Measurements from ENCODE around the gene PDZD8.

The PDZD8 gene, protein sequence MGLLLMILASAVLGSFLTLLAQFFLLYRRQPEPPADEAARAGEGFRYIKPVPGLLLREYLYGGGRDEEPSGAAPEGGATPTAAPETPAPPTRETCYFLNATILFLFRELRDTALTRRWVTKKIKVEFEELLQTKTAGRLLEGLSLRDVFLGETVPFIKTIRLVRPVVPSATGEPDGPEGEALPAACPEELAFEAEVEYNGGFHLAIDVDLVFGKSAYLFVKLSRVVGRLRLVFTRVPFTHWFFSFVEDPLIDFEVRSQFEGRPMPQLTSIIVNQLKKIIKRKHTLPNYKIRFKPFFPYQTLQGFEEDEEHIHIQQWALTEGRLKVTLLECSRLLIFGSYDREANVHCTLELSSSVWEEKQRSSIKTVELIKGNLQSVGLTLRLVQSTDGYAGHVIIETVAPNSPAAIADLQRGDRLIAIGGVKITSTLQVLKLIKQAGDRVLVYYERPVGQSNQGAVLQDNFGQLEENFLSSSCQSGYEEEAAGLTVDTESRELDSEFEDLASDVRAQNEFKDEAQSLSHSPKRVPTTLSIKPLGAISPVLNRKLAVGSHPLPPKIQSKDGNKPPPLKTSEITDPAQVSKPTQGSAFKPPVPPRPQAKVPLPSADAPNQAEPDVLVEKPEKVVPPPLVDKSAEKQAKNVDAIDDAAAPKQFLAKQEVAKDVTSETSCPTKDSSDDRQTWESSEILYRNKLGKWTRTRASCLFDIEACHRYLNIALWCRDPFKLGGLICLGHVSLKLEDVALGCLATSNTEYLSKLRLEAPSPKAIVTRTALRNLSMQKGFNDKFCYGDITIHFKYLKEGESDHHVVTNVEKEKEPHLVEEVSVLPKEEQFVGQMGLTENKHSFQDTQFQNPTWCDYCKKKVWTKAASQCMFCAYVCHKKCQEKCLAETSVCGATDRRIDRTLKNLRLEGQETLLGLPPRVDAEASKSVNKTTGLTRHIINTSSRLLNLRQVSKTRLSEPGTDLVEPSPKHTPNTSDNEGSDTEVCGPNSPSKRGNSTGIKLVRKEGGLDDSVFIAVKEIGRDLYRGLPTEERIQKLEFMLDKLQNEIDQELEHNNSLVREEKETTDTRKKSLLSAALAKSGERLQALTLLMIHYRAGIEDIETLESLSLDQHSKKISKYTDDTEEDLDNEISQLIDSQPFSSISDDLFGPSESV

GRCh38 chr10:117375360-117376178 lies at the start of gene PDZD8:
PDZD8 (minus strand) TSS chr10:117375440; CDS start chr10:117375227, 213 bp downstream.
- DNase-seq: peak; percentile 40

DNA sequence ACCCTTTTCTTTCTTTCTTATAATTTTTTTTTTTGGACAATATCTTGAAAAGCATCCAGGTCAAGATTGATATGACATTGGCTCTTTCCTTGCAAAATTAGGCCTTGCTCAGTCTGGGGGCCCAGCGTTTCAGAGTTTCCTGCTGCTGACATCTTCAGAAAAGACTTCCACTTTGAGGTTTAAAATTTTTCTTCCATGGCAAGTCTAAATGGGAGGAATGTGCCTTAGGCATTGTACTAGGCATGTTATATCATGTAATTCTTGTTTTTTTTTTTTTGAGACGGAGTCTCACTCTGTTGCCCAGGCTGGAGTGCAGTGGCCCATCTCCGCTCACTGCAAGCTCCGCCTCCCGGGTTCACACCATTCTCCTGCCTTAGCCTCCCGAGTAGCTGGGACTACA lies 48.9 kb upstream of the PDZD8 start:
- no peak for DNase-seq

- DNase-seq: no peak
These were observed 46.7 kb upstream of the PDZD8 start for GRCh38 chr10:117421985-117422384.

- DNase-seq: no peak
These were observed 45.5 kb upstream of the PDZD8 start for GRCh38 chr10:117420768-117421167.

DNA sequence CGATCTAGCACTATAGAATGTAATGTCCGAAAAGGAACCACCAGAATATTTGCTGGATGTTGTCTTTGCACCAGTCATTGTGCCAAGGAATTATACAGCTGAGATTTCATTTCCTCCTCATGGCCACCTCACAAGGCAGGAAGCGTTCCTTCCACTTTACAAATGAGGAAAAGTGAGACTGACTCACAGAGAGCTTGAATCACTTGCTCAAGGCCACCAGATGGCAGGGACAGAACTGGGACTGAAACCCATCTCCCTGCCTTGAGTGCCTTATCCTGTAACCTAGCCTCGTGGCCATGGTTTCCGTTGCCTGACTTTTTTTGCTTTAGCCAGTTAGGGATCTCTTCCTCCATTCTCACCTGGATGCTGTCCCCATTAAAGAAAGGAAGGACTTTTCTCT lies 44.7 kb upstream of the PDZD8 start:
- DNase-seq: no peak

DNA sequence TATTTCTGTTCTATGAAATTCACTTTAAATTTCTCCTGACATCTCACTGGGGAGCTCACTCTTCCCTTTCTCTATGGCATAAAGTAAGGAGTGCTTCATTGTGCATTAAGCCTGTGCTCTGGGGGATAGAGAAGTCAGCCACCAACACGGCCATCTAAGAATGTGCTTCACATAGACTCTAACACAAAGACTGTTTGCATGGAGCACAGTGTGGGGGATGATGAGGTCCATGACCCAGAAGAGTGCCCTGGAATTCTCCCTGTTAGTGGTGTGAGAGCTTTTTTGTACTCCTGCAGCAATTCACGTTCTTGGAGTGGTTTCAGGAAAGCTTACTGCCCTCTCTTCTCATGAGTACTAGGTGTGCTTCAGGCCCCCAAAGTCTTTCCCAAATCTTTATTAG lies 43.9 kb upstream of the PDZD8 start:
- DNase-seq: no peak

DNA sequence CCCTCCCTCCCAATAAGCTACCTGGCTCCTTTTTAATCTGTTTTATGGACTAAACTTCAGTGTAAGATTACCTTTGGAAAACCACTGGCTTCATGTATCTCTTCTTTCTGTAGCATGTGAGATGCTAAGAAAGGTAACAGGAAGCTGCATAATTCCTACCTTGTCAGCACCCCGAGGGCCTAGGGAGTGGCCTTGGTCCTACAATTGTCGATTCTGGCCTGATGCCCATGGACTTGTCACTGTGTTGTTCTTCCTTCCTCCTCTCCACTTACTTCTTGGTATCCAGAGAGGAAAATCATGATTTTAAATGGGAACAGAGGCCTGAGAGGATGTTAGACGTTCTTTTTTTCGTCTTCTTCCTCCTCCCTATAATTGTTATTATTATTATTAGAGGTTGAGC lies 42.9 kb upstream of the PDZD8 start:
- DNase-seq: no peak

- DNase-seq: no peak
These were observed 42.0 kb upstream of the PDZD8 start for GRCh38 chr10:117417196-117417595.

- DNase-seq: no peak
These were observed 38.8 kb upstream of the PDZD8 start for GRCh38 chr10:117413928-117414618.

- DNase-seq: no peak
These were observed 37.3 kb upstream of the PDZD8 start for GRCh38 chr10:117412469-117413010.

DNA sequence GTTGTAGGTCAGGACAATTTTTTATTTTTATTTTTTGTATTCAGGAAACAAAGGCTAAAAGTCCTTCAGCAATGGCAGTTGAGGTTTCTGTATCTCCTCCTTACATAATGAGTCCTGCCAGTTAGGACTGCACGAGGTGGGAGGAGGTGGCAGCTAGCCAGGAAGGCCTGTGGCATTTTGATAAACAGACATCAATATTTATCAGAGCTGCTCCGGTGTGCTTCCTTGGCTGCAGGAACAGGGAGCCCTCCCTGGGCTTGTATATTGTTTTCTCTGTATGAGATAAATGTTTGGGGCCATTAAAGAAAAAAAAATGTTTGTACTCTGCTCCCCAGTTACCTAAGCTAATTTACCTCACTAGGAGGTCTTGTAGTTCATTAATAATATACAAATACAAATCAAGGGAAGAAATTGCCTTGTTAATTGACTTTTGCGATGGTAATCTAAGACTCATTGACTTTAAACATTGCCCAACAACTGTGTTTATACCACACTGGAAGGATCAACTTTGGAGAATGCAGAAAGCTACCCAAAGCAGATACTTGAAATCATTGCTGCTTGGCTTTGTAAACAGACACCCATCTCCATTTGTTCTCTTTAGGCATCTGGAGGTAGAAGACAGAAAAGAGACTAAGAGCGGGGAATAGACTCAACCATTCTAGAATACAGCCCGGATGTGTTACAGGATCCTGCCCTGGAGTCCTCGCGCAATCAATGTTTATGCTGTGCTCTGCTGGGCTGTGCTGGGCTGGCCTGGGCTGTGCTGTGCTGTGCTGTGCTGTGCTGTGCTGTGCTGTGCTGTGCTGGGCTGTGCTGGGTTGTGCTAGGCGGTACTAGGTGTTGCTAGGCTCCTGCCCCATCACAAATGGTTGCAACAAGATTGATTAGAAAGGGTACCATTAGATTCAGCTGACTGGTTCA lies 36.5 kb upstream of the PDZD8 start:
- DNase-seq: no peak

DNA sequence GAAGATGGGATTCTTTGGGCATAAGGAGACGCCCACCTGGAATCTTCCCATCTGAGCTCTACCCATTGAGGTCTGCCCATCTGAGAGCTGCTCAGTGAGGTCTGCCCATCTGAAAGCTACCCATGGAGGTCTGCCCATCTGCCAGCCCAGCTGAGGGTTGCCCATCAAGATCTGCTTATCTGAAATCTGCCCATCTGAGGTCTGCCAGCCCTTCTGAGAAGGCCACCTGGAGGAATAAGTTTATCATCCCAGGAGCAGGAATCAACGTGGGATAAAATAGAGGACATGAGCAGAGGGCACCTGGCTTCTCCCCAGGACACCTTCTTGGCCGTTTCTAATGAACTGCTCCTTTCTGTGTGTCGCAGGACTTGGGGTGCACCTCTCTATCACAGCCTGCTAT lies 35.3 kb upstream of the PDZD8 start:
- DNase-seq: no peak

DNA sequence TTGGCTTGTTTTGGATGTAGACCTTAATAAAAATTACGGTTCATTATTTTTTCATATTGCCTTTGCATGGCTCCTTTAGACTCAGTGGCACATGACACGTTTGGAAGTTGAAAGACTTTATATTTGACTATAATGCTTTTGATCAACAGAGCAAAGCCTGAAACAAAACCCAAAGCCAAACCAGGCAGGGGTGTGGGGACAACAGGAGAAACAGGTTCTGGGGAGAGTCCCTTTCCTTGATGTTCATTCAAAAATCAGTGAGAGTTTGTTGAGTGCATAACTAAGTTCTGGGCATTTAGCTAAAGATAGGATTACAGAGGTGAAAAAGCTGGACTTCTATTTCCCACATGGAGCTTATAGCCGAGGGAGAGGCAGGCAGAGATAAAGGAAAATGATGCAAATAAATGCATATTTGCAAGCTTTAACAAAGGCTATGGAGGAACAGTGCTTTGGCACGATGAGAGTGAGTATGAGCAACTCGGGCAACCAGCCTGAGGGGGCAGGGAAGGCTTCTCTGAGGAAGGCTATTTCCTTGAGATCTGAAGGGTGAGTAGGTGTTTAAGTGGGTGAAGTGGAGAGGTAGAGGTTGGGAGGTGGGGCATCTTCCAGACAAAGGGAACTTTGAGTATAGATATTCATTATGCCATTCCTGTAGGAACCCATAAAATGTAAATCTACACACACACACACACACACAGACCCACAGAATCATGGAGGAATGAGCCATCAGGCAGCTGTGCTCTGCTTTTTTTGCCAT lies 34.5 kb upstream of the PDZD8 start:
- no peak for DNase-seq

GRCh38 chr10:117408436-117409384 lies 33.5 kb upstream of the PDZD8 start:
- DNase-seq: no peak

DNA sequence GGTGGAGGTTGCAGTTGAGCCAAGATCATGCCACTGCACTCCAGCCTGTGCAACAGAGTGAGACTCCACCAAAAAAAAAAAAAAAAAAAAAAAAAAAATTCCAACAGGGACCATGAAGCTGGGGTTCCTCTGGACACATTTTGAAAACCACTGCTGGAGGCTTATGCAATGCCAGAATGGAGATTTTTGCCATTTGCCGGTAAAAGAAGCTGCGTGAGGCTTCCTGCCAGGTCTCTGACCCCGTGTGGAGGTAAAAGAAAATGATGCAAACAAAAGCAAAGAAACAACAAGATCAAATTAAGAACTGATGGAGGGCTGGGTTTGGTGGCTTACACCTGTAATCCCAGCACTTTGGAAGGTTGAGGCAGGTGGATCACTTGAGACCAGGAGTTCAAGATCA lies 30.5 kb upstream of the PDZD8 start:
- DNase-seq: no peak

DNA sequence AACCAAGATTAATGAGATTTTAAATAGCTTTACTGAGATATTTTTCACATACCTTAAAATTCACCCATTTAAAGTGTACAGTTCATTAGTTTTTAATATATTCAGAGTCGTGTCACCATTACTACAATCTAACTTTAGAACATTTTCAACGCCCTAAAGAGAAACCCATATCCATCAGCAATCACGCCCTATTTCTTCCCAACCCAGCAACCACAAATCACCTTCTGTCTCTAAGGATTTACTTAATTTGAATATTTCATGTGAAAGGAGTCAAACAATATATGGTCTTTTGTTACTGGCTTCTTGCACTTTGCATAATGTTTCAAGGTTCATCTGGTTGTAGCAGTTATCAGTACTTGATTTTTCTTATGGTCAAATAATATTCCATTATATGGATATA lies 25.1 kb upstream of the PDZD8 start:
- no peak for DNase-seq

GRCh38 chr10:117399341-117400196 lies 24.3 kb upstream of the PDZD8 start:
- no peak for DNase-seq

All from cortex of kidney (tissue), 1 donor.